SKM-1 treated with dmso at 0.1 percent for 144 hours (cell line): ENCODE results near the gene SERTAD3.
"Not testable (repeated sequence)": the region's sequence is repeated elsewhere in the genome, so short reads cannot be mapped to it uniquely, and the experiment has no call there.

Experiments used
- DNase-seq: peaks from one replicate; lab custom pipeline; 2025; ENCODE audit not compliant: unreplicated experiment; lab: John Stamatoyannopoulos, UW

Gene SERTAD3

DNA sequence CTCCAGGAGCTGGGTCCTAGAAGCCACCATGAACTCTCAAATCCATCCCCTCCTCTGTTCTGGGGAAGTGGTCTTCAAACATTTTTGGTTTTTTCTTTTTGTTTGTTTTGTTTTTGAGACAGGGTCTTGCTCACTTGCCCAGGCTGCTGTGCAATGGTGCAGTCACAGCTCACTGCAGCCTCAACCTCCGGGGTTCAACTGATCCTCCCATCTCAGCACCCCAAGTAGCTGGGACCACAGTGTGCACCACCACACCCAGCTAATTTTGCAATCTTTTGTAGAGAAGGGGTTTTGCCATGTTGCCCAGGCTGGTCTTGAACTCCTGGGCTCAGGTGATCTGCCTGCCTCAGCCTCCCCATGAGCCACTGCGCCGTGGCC, 14.5 kb upstream of the SERTAD3 start:
- DNase-seq = no peak

DNA sequence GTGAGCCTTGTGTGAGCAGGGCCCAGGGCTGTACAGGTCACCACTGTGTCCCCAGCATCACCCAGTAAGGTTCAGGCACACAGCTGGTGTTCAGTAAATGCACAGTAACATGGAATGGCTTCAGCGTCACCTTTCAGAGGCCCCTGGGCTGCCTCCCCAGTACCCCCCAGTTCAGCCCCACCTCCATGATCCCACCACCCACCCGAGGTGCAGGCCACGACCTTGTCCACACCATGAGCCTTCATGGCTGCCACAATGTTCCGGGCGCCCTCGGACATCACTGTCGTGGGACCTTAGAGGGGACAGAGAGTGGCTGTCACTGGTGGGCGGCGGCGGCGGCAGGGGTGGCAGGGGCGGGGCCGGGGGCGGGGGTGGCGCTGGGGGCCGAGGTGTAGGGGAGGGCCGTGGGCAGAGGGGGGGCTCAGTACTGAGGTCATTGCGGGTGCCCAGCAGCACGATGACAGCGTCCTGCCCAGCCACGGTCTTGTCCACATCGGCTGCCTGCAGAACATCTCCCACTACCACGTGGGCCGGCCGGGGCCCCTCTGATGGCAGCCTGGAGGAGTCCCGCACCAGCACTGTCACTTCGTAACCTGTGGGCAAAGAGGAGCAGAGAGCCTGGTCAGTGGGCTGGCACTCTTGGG, 13.9 kb upstream of the SERTAD3 start:
- DNase-seq = no peak

GRCh38 chr19:40457048-40457447, 12.9 kb upstream of the SERTAD3 start:
- no peak for DNase-seq

- not testable (repeated sequence) for DNase-seq
Observed at GRCh38 chr19:40453943-40454342, 9.8 kb upstream of the SERTAD3 start.

DNA sequence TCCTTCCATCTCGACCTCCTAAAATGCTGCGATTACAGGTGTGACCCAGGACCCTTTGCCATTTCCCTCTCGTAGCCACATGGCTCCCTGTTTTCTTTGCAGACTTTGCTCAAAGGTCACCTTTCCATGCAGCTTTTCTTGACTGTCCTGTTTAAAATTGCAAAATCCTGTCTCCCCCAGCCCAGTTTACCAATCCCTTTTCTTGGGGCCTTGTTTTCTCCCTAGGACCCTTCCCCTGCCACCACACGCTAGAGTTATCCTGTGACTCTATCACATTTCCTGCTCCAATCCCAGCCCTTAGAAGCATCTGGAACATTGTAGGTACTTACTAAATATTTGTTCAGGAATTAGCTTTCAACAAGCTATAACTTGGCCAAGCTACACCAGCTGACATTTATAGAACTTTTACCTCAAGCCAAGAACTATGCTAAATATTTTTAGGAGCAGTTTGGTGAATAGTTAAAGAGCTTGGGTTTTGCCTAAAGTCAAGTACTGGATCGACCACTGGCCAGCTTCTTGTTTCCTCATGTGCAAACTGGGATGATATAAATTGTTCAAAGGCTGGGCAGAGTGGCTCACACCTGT, 9.1 kb upstream of the SERTAD3 start:
- no peak for DNase-seq

DNA sequence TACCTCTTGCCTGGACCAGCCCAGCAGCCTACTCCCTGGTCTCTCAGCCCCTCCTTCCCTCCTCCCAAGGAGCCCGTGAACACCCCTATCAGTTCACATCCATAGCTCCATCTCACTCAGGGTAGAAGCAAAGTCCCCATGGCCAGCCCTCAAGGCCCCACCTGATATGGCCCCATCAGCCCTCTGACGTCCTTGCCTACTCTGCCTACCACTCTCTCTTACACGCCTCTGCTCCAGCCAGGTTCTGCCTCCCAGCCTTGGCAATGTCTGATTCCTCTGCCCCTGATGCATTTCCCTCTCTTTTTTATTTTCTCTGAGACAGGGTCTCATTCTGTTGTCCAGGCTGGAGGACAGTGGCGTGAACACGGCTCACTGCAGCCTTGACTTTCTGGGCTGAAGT, 7.9 kb upstream of the SERTAD3 start:
- no peak for DNase-seq

GRCh38 chr19:40450664-40451063, 6.5 kb upstream of the SERTAD3 start:
- no peak for DNase-seq

DNA sequence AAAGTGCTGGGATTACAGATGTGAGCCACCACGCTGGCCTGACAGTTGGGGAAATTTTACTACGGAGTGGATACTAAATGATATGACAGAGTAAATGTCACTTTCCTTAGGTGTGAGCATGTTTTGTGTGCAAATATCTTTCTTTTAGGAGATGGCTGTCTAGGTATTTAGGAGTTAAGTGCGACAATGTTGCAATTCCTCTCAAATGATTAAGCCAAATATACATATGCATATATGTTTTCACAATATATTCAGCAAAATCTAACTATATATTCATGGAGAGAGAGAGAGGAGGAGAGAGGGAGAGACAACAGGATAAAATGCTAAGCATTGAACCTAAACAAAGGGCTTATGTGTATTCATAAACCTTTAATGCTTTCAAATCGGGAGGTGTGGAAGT, 5.4 kb upstream of the SERTAD3 start:
- no peak for DNase-seq

DNA sequence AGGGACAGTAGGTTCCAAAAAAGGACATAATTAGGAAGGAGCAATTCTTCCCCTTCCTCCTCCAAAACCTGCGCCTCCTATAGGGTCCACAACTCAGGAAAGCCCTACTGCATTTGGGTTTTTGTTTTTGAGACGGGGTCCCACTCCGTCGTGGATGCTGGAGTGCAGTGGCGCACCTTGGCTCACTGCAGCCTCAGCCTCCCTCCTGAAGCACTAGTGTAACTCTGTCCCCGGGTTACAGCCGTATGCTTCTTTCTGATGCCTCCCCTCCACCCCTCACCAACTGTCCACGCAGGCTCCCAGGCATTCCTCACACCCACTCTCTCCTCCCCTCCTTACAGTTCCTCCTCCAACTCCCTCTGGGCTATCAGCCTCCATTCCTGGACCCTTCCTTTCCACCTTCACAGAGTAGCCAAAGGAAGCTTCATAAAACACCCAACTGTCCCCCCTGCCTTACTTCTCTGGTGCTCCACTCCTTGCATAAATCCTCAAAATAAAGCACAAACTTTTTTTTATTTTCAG, 2.2 kb upstream of the SERTAD3 start:
- DNase-seq = no peak

DNA sequence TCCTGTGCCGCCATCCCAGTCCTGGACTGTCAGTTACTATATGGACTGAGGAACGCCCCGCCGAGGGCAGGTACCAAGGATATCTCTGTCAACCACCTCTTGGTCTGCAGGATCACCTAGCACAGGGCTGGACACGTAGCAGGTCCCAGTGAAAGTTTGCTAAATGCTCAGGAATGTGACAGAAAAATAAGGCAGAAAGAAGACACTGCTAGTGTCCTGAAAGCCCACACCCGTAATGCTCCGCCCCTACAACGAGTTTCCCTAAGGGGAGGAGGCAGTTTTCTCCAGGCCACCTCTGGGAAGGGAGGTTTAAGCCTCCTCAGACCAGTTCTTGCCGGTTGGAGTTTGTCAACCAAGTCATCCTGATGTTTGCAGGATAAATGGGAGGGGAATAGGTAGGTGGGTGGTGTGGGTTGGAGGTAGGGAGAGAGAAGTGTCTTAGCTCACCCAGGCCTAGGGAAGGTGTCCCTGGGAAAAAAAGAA, 1.7 kb upstream of the SERTAD3 start:
- DNase-seq = no peak

GRCh38 chr19:40444825-40445312, 734 bp upstream of the SERTAD3 start:
- DNase-seq = no peak

DNA sequence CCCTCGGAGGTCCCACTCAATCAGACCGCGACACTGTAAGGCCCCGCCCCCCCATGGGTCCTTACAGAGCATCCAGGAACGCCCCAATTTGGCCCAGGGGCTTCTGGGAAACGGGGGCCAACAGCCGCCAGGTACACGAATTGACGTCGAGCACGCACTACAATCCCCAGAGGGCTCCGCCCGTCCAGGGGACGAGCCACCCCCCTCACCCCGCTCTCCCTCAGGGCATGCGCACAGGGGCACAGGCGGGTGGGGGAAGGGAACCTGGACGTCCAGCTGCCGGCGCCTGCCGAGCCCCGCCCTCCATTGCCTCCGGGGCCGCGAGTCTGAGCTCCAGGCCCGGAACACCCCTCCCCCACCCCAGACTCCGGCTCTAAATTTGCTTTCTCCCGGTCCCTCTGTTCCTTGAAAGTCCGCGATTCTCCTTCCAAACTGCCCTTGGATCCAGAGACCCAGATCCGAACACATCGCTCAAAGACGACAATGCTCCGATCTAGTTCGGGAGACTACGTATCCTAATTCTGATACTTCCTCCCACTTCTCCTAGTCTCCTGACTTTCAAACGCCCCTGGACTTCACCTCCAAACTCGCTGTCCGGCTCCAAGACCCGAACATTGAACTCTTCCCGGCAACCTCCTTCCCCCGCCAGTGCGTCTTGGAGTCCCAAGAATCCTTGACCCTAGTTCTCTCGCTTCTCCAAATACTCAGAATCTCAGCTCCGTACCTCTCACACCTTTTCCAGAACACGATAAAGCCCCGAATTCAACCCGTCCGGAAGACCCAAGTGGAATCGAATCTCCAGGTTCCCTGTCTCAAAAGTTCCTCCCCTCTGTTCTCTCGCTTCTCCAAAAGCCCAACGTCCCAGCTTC, 770 bp downstream of the SERTAD3 start:
- peak; percentile 99 for DNase-seq

- DNase-seq = no peak
Observed at GRCh38 chr19:40442328-40443130, 1.6 kb downstream of the SERTAD3 start.

DNA sequence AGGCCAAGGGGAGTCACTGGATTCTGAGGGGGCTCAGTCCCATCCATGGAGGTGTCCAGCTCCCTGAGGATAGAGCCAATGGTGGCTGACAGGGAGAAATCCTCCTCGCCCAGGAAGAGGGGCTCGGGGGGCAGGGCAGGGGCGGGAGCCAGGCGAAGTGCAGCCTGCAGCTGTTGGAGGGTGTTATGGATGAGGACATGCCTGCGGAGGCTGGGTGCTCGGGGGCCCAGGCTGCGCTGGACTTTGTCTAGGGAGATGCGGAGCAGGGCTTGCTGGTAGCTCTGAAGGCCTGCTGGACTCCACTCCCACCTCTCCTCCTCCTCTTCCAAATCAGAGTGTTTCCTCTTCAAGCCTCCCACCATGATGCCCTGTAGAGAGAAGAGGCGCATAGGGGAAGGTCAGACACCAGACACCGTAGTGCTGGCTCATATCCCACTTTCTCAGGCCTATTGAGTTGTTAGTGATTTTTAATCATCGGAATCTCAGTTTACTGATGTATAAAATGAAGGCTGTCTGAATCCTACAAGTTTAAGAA, 2.3 kb downstream of the SERTAD3 start:
- no peak for DNase-seq

DNA sequence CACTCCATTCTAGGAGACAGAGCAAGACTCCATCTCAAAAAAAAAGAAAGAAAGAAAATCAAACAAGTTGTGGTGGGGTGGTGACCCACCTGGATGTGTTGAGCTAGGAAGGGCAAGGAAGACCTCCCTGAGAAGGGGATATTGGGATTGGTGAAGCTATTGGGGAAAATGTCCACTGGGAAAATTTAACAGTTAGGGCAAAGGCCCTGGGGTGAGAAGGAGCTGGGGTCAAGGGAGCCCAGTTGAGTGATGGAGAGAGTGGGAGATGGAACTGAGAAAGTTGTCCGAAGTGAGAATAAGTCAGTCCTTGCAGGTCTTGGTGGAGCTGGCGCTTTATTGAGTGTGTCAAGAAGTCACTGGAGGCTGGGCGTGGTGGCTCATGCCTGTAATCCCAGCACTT, 5.9 kb downstream of the SERTAD3 start:
- no peak for DNase-seq

DNA sequence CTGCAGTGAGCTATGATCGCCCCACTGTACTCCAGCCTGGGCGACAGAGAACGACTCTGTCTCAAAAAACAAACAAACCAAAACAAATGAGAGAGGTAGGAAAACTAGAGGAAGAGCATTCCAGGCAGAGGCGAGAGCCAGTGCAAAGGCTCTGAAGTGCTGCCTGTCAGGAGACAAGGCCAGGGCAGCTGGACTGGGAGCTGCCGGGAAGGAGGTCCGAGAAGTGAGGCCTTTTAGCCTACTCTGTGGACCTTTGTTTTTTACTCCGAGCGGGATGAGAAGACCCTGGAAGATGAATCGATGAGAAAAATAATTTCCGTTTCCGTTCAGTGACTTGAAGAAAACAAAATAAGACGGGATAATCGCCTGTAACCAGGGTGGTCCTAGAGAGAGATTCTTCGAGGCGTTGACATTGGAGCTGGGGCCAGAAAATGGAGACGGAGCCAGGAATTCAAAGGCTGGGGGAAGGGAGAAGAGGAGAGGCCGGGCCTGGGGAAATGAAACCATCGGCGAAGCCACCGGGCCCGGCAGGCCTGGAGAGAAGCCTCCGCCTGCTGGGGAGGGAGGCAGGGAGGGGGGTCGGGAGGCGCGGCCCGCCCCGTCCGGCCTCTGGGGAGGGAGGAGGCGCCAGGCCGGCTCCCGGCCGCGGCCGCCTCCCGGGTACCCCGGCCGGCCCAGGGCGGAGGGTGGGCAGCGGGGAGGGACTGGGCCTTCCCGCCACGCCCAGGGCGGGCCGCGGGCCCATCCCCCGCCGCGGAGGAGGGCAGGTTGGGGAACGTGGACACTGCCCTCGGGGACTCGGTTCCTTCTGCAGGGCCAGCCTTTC, 10.5 kb downstream of the SERTAD3 start:
- peak; percentile 48 for DNase-seq

DNA sequence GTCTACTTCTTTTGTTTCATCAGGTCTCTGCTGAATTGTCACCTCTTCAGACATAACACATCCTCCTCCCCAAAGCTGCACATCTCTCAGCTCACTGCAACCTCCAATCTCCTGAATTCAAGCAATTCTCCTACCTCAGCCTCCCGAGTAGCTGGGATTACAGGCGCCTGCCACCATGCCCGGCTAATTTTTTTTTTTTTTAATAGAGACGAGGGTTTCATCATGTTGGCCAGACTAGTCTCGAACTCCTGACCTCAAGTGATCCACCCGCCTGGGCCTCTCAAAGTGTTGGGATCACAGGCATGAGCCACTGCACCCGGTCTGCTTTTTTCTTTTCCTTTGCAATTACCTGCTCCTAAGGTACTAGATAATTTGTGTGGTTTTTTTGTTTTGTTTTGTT, 11.4 kb downstream of the SERTAD3 start:
- DNase-seq = not testable (repeated sequence)

- DNase-seq = no peak
Observed at GRCh38 chr19:40431698-40432097, 12.4 kb downstream of the SERTAD3 start.

GRCh38 chr19:40430242-40430641, 13.9 kb downstream of the SERTAD3 start:
- not testable (repeated sequence) for DNase-seq

- not testable (repeated sequence) for DNase-seq
Observed at GRCh38 chr19:40428197-40428596, 15.9 kb downstream of the SERTAD3 start.
